HG03175 (cell line): ENCODE data around the gene ABCE1.
A peak's percentile ranks its signal among the peaks of the same experiment; 100 is the strongest.

ENCODE experiments used
- ATAC-seq: cut with Tn5 transposase; IDR thresholded peaks from one replicate; pipeline ENCODE4 v1.9.1; 2021; ENCODE audit warnings: mild to moderate bottlenecking, moderate library complexity; ENCODE audit not compliant: unreplicated experiment

Gene ABCE1

DNA sequence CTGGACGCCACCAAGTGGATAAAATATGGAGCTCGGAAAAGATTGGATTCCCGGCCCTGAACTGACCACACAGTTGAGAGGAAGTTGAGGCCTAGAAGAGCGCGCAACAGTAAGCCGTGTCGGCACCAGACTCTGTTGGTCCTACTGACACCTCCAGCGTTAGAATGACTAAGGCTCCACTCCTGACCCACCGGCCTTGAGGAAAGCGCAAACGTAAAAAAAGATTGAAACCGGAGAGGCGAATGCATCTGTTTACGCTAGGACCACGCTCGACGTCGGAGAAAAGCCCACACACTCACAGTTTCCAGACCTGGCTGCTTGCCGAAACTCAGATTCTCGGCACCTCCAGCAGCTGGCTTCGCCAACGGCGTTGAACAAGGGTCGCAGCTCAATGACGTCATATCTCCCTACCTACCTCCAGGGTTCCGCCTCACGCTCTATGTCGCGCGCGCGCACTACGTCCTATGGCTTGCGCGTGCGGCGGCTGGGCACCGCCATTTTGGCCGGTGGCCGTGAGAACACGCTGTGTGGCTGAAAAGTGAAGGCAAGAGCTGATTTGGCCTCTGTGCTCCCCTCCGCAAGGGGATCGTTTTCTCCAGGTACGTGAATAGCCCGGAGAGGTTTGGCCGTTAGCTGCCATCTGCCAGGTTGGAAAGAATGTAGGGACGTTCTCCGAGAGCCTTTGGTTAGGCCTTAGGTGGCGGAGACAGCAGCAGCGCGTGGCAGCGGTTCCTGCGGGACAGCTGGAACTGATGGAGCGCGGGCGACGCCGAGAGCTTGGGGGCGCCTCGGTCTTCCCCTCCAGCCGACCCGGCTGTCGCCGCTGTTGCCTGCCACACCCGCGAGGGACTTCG lies at the start of gene ABCE1, which contains the start of gene ANAPC10:
ABCE1 (plus strand) TSS at position 491 of the 854 bp plus-strand sequence. CDS start 6,102 bp downstream, outside the sequence.
ANAPC10 (minus strand) TSS at position 376 of the 854 bp plus-strand sequence. CDS start 2,097 bp downstream, outside the sequence.
- peak; percentile 84 for ATAC-seq

DNA sequence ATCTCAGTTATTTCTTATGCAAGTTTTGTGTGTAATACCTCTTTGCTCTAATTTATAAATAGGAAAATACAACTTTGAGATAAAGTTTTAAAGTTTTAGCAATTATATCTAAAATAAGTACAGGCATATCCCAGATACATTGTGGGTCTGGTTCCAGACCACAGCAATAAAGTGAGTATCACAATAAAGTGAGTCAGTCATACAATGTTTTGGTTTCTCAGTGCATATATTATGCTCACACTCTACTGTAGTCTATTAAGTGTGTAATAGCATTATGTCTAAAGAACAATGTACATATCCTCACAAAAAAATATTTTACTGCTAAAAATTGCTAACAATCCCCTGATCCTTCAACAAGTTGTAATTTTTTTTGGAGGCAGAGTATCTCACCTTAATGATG lies 49.3 kb upstream of the ABCE1 start:
- no peak for ATAC-seq

DNA sequence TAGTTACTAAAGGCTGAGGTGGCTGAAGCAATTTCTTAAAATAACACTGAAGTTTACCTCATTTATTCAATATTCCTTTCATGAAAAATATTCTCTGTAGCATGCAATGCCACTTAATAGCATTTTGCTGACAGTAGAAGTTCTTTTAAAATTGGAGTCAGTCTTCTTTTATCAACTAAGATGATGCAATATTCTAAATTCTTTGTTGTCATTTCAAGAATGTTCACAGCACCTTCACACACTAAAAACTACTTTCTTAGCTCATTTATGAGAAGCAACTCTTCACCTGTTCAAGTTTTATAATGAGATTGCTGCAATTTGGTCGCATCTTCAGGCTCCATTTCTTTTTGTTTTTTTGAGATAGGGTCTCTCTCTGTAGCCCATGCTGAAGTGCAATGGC lies 48.9 kb upstream of the ABCE1 start:
- ATAC-seq = no peak

DNA sequence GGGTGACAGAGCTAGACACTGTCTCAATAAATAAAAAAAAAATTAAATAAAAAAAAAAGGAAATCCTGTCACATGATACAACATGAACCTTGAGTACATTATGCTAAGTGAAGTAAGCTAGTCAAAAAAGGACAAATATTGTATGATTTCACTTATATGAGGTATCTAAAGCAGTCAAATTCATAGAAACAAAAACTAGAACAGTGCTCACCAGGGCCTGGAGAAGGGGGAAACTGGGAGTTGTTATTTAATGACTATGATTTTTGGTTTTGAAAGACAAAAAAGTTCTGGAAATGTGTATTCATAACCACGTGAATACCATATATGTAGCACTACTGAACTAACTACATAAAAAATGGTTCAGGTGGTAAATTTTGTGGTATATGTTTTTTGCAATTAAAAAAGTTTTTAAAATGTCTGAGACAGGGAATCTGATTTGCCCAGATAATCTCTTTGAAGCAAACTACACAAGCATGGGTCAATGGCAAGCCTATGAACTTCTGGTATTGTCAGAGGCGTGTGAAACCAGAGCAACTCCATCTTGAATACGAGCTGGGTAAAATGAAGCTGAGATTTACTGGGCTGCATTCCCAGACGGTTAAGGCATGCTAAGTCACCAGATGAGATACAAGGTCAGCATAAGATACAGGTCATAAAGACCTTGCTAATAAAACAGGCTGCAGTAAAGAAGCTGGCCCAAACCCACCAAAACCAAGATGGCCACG lies 42.4 kb upstream of the ABCE1 start:
- no peak for ATAC-seq

DNA sequence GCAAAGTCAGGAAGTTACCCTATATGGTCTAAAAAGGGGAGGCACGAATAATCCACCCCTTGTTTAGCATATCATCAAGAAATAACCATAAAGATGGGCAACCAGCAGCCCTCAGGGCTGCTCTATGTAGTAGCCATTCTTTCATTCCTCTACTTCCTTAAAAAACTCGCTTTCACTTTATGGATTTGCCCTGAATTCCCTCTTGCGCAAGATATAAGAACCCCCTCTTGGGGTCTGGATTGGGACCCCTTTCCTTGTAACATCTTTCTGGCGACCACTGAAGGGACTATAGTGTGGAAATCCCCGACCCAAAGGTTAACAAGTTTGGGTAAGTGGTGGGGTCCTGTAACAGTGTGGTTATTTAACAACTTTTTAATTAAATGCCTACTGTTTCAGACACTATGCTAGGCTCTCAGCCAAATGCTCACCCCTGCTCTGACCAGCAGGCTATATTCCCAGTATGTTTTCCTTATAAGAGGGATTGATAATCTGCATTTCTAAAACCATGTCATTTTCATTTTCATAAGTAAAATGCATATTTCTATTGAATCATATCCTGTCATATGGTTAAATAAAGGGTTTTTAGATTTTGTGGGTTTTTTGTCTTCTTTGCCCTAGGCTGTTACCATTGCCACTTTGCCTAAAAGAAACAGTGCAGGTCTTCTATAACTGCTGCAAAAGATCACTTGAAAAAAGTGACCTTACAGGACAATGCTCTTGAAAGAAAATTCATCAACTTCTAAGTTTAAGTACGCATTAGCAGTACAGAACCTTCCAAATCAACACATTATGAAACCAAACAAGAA lies 41.6 kb upstream of the ABCE1 start:
- no peak for ATAC-seq

DNA sequence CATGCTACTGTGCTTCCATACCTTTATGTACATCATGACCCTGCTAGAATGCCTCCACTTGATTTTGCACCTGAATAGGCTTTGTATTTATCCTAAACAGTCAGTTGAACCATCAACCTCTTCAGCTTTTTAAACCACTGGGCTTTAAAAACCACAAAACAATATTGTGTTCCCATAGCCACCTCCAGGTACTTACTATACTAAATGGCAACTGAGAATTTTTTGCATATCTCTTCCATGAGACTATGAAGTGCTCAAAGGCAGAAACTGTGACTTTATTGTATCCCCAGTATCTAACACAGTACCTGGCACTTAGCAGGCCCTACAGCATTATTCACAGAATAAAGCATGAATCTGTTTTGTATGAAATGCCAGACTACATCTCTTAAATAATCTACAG lies 39.9 kb upstream of the ABCE1 start:
- ATAC-seq = no peak

DNA sequence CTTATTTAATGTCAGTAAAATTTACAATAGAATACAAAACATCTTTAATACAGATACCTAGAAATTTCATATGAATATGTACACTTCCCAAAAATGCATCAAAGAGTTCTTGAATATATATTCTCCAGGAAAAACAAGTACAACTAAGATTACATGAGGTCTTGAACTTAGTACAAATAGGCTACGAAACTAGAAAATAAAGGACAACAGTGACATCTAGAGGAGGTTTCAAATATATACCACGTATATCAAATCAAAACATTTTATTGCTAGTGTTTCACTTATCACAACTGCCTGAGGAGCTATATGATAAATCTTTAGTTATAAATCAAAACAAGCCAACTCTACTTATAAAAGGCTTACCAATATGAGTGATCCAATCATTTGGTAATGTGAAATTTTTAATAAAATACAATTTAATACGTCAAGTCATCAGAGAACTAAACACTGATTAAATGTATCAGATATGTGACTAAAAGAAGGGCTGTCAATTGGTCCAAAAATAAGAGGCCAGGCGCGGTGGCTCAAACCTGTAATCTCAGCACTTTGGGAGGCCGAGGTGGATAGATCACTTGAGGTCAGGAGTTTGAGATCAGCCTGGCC lies 36.7 kb upstream of the ABCE1 start:
- ATAC-seq = peak; percentile 72

DNA sequence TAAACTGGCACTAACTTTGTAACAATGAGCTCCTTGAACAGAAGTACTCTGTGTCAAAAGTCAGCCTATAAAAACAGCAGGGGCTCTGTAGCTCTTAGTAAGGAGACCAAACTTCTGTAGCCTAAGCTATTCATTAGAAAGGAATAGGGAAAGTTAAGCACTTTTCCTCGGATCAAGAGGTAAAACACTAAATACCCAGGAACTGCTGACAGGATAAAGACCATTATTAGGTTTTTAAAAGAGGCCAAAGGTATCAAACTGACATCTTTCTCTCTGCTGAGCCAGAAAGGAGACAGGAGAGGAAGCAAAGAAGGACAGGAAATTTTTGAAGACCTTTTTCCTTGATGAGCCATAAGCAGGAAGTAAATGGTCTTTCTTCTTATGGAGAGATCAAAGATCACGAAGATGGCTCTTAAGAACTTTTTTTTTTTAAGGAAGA lies 32.0 kb upstream of the ABCE1 start:
- ATAC-seq = no peak

DNA sequence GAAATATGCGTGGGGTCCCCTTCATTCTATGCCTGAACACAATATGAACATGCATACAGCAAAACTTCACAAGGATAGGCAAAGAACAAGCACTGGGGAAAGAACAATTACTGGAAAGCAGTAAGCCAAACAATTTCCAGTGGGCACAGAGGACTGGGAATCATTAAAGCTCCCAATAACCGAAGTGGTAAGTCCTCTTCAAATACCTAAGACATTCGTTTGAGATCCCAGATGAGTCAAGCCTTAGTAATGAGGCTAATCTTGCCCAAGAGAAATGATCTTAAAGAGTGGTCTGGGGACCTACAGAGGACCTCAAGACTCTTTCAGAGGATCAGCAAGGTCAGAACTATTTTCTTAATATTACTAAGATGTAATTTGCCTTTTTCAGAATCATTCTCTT lies 28.8 kb upstream of the ABCE1 start:
- no peak for ATAC-seq

DNA sequence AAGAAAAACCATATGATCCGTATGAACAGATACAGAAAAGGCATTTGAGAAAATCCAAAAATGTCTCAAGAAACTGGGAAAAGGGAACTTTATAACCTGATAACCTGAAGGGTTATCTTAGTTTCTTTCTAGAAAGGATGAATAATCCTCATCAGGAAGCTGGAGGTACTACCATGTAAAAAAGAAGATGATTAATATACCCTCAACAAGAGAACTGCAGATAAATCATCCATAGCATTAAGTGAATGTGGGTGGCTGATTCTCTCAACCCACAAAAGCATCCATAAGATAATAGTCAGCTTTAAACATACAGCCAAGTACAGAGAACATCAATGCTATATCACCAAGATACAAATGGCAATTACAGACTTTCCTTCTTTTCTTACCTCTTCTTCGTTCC lies 26.6 kb upstream of the ABCE1 start:
- no peak for ATAC-seq

DNA sequence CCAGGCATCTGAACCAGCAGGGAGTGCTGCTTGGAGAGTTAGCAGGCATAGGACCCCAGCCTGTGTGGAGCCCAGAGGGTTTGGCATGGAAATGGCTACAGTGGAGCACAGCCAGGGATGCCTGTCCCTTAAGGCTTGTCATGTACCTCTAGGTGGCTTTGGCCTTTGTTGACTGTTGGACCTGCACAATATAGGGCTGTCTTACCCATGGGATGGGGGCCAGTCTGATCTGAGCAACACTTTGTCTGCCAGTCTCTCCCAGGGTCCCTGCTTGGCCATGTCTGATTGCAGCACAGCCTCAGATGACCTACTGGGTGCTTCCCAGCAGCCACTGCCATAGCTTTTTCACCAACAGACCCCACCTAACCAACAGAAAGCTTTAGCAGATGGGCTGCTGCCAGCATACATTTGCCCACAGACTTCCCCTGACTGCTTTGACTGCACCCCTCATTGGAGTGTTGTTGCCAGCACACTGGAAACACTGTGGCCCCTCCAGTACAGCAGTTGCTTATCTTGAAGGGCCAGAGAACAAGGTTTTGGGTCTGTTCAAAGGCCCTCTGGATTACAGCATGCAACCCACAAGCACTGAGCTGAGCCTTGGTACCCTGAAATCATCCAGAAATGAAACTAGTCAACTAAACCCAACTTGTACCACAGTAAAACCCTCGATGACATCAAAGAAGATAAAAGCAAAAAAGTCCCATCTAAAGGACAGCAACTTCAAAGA lies 22.2 kb upstream of the ABCE1 start:
- ATAC-seq = no peak

DNA sequence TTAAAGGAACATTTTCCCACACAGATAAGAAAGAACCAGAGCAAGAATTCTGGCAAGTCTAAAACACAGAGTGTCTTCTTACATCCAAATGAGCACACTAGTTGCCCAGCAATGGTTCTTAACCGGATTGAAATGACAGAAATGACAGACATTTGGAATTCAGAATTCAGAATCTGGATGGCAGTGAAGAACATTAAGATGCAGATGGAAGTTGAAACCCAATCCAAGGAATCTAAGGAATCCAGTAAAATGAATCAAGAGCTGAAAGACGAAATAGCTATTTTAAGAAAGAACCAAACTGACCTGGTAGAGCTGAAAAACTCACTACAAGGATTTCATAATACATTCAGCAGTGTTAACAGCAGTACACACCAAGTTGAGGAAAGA lies 21.6 kb upstream of the ABCE1 start:
- no peak for ATAC-seq

DNA sequence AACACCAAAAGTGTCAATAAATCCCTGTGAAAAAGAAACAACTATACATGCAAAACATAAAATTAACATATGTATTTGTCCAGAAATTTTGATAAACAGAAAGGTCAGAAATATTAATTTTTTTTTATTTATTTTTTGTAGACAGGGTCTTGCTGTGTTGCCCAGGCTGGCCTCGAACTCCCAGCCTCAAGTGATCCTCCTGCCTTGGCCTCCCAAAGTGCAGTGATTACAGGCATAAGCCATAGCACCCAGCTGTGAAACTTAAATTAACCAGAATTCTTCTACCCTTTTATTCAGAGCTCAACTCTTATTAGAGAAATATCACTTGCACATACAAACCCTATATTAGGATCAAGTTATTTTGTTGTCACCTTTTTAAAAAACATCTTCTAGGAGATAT lies 16.4 kb upstream of the ABCE1 start:
- ATAC-seq = no peak

DNA sequence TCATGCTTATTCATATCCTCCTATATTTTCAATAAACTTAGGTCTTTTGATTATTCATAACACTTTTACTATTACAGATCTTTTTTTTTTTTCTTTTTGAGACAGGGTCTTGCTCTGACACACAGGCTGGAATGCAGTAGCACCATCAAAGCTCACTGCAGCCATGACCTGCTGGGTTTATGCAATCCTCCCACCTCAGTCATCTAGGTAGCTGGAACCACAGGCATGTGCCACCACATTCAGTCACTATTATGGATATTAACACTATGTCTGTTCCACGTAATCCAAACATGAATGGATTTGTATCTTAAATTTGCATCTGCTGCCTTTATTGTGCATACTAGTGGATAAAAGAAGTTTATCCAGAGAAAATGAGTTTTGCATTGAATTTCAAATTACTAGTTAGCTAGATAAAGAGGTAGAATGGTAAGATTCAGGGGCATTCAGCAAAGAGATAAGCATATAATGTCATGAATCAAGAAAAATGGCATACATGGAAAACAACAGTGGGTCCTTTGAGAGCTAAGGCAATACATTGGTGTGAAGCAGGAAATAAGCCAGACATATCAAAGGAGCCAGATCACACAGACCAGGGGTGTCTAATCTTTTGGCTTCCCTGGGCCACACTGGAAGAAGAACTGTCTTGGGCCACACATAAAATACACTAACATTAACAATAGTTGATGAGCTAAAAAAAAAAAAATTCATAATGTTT lies 14.1 kb upstream of the ABCE1 start:
- ATAC-seq = no peak

DNA sequence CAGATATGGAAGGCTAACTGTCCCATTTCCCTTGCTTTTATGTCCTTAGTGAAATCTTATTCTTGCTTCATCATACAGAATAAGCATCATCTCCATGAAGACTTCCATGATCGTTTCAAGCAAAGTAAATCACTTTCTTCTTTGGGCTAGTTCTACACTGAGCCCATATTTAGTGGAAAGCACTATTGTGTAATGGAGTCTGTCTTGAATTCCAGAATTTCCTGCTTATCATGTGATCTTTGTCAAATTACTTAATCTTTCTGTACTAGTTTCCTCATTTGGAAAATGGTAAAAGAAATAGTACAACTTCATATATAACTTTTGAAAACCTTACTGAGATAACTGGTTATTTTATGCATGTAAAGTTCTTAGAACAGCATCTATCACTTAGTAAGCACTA lies 7.7 kb upstream of the ABCE1 start:
- ATAC-seq = no peak

DNA sequence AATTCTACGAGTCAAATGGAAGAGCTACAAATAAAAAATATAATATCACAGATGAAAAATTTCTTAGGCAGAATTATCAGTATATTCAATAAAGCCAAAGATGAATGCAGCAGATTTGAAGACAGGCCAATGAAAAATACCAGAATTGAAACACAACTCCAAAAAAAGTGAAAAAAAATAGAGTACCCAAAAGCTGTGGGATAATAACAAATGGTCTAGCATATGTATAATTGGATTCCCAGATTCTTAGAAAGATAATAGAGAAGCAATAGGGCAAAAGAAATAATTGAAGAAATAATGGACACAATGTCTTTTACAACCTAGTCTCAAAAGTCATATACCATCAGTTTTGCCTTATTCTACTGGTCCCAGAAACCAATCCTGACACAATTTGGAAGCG lies 4.5 kb upstream of the ABCE1 start:
- ATAC-seq = no peak

DNA sequence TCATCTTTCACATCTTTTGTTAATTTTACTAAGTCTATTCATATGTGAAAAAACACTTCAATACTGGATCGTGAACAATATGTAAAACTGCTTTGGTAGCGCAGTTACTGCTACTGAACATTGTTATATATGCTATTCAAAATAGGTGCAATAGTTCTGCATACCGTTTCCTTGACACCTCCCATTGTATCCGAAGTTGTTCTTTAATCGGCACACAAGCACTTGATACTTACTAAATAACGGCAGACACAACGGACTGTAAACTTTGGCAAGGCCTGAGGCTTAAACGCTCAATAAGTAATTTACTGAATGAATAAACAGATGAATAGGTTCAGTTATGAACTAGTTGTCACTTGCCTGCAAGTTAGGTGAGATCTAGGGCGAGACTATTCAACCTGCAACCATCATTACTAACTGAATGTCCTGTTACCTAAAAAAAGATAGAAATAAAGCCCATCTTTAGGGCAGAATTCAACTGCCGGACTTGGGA lies 735 bp upstream of the ABCE1 start:
- ATAC-seq = peak; percentile 5

DNA sequence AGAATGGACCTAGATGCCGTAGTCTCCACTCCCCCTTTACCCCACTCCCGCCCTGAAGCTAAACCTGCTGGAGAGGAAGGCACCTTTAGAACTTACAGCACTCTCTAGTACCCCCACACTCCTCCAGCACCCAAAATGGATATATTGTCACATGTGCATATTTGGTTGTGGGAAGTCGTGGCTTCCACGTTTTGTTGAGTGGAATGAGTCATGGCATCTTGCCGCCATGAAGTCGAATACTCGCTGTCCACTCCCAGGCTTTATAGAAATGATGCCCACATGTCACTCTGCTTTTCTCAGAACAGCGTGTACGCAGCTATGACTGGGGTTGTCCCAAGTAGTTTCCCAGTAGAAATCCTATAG lies 545 bp downstream of the ABCE1 start:
- ATAC-seq = peak; percentile 19

DNA sequence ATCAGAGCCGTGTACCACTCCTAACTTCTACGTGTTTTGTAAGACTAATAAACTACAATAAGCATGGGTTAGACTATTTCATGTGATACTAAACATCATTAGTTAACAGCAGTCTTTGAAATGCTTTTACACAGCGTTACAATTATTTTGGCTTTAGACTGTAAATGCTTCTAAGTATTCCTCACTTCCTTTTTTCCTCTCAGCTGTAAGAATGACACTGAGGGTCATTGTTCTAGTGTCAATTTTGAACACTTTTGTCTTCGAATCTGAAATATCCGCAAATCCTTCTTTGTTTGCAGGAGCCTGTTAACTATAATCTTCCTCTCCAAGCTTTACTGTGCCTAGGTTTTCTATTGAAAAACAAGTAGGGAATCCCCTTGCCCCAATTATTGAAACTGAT lies 1.5 kb downstream of the ABCE1 start:
- no peak for ATAC-seq
